NCI-H128 (cell line): ENCODE data around the gene KCNA3.

ENCODE experiments used
- DNase-seq: peaks from one replicate; lab custom pipeline; 2025; ENCODE audit not compliant: unreplicated experiment; lab: John Stamatoyannopoulos, UW

KCNA3 gene

GRCh38 chr1:110674337-110675059 is at the start of gene KCNA3:
TSS of gene KCNA3 (minus strand) at chr1:110674940. CDS start at chr1:110674809, 131 bp downstream.
- DNase-seq = no peak

DNA sequence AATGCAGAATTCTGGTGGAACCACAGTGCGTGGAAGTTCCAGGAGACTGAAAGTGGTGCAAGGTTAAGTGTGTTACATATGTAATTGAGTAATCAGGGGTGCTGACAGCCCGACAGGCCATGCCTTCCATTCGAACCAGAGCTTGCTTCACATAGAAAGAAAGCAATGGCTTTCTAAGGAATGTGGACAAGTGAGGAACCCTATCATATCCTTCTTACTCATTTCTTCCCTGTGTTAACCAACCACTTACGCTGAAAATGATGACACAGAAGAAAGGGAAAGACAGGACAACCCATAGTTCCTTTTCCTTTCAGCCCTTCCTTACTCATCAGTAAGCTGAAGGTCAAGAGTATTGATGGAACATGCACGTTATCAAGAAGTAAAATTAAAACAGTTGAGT is 48.1 kb upstream of the KCNA3 start:
- DNase-seq = no peak

DNA sequence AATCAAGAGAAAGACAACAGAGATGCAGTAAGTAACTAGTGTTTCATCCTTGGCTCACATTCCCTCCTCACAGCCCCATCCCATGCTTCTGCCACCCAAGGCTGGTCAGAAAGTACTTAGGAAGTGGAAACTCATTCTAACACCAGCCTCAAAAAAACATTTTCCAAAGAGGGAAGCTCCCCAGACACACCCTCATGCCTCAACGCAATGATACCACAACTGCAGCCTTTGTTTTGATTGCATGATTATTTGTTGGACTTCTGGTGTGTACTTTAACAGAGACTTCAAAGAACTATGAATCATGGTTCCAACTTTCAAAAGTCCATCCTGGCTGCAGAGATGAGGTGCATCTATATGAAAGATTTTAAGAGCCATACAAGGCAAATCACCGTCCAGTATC is 45.2 kb upstream of the KCNA3 start:
- DNase-seq = no peak

- no peak for DNase-seq
Observed at GRCh38 chr1:110718452-110718851, 43.7 kb upstream of the KCNA3 start.

- DNase-seq = no peak
Observed at GRCh38 chr1:110717179-110717578, 42.4 kb upstream of the KCNA3 start.

DNA sequence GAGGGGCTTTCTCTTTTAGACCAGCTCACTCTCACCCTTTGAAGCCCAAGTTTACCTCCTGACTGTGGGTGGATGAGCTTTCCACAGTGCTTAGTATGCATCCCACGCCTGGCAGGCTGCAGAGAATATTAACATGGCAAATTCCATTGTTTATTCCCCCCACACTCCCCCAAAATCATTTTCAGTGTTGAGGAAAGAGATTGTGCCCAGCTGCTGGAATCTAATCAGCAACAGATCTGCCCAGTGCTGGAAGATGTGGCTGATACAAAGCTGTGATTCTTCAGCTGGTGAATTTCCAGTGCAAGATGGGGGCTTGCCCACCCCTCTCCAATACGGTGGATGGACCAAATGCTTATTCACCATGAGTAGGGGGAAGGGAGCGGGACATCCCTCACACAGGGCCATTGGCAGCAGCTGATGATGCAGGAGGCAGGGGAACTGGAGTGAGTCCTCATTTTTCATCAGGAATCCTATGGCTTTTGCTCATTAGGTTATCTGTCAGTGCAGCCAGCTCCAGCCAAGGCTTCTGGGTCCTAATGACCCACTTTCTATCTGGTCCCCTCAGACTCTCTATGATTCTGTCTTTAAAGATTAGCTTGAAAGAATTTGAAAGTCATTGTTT is 39.7 kb upstream of the KCNA3 start:
- DNase-seq = no peak

GRCh38 chr1:110713221-110713620 is 38.5 kb upstream of the KCNA3 start:
- DNase-seq = no peak

- no peak for DNase-seq
Observed at GRCh38 chr1:110710314-110710713, 35.6 kb upstream of the KCNA3 start.

DNA sequence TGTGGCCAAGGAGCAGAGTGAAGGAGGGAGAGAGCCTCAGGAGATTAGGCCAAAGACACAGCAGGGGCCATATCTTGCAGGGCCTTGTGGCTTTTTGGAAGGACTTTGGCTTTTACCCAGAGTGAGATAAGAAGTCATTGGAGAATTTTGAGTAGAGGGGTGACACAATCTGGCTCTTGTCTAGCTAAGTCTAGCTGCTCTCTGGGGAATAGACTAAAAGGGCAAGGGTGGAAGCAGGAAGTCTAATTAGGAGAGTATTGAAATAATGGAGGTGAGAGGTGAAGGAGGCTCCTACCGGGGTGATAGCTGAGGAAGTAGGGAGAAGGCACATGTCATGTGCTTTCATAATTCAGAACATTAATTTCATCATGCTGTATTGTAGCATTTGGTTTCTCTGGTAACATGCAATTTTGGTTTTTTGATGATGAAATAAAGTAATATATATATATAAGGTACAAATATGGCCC is 34.3 kb upstream of the KCNA3 start:
- no peak for DNase-seq

- no peak for DNase-seq
Observed at GRCh38 chr1:110707232-110707631, 32.5 kb upstream of the KCNA3 start.

DNA sequence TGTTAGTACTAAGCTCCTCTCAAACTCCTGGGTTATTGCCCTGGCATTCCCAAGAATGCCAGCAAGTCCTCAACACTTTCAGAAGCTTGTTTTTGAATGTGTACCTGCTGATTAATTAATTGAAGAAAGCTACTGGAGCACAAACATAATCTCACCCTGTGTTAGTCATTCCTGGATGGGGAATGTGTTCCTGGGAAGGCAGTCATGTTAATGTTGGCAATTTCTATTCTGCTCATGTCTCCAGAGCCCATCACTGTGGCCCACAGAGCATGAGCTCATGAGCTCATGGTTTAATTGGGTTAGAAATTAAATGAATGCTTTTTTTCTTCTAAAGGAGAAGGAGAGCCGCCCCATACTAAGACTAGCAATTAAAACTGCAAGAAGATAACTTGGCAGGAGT is 31.9 kb upstream of the KCNA3 start:
- DNase-seq = no peak

DNA sequence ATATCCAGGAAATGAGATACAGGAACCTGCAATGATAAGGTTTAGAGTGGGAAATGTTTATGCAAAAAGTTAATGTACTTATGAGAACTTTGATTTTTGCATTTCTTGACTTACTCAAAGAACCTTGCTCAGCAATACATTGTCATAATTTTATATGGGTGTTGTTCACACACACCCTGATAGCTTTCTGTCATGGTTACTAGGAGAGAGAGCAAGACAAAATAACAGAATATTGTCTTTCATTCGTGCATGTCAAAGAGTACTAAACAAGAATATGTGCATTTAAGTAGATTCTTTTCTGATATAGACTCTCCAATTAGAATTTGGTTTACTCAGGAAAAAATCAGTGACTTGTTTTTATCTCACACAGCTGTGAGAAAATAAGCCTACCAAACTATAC is 27.5 kb upstream of the KCNA3 start:
- DNase-seq = no peak

DNA sequence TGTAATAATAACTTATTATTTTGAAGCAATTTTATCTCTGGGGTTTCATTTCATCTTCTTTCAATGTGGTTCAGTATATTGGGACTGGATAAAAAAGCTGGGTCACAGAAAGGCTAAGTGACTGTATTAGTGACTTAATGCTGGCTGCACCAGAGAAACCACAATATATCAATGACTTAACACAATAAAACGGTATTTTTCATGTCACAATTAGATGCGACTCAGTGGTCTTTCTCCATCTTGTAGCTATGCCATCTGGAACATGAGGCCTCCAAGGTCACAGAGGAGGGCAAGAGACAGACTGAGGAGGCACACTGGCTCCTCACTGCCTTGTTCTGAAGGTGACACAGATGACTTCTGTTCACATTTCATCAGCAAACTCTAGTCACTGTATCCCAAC is 26.0 kb upstream of the KCNA3 start:
- DNase-seq = no peak

- DNase-seq = no peak
Observed at GRCh38 chr1:110697606-110698005, 22.9 kb upstream of the KCNA3 start.

- DNase-seq = no peak
Observed at GRCh38 chr1:110696818-110697217, 22.1 kb upstream of the KCNA3 start.

DNA sequence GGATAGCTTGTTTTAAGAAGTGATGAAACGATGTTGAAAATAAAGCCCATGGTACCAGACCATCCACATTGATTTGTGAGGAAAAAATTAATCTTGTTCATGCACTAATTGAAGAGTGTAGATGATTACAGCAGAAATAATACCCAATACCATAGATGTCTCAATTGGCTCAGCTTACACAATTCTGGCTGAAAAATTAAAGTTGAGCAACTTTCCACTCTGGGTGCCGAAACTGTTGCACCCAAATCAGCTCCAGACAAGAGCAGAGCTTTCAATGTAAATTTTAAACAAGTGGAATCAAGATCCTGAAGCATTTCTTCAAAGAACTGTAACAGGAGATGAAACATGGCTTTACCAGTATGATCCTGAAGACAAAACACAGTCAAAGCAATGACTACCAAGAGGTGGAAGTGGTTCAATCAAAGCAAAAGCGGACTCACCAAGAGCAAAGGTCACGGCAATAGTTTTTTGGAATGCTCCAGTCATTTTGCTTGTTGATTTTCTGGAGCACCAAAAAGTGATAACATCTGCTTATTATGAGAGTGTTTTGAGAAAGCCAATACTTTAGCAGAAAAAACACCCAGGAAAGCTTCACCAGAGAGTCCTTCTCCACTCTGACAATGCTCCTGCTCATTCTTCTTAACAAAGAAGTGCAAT is 16.1 kb upstream of the KCNA3 start:
- no peak for DNase-seq

GRCh38 chr1:110689868-110690267 is 15.1 kb upstream of the KCNA3 start:
- no peak for DNase-seq

DNA sequence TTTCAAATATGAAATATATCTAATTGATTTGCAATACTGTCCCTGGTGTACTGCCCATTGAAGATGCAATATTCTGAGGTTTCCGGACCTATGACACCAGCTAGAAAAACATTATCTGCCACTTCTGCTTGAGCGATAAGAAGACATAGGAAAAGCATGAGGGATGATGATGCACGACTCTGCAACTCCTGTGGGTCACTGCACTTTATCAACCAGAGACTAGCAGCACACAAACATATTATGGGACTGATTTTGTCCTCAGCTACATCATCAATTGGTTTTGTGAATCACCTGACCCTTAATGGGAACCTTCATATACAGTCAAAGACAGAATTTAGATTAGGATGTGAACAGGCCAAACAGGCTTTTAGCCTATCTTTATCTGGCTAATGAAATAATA is 13.8 kb upstream of the KCNA3 start:
- no peak for DNase-seq

GRCh38 chr1:110687250-110687649 is 12.5 kb upstream of the KCNA3 start:
- DNase-seq = no peak

GRCh38 chr1:110686188-110686587 is 11.4 kb upstream of the KCNA3 start:
- DNase-seq = no peak

DNA sequence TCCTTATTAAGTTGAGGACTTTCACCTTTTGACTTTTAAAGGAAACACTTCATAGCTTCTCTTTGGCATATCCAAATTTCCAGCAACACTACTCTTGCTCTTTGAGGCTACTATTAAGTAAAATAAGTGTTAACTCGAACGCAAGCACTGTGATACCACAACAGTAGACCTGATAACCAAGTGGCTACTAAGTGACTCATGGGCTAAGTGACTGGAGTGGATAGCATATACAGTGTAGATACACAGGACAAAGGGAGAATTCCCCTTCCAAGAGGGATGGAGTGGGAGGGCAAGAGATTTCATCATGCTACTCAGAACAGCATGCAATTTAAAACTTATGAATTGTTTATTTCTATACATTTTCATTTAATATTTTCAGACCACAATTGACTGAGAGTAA is 9.8 kb upstream of the KCNA3 start:
- no peak for DNase-seq

DNA sequence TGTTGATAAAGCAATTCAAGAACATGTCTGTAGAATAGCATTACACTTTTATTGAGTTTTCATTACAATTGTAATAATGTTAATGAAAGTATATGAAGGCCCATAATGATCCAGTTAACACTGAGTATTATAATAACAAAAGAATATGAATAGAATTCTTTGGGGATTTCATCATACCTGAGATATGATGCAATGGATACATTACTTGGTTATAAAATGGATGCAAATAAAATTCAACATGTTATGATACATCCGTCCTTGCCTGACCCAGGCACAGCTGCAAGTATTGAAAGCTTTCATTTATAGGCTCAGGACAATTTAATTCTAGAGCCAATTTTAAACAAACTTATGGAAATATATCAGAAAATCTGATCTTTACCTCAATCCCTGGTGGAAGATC is 8.2 kb upstream of the KCNA3 start:
- no peak for DNase-seq
